Lower leg skin (tissue), 3 donors: ENCODE measurements around the gene TCAF2.
"Not testable (repeated sequence)": the region's sequence is repeated elsewhere in the genome, so short reads cannot be mapped to it uniquely, and the experiment has no call there.

ENCODE experiments used
- CTCF ChIP-seq, 3 donors: fragments of 450-650 bp; IDR thresholded peaks; one replicate each; pipeline ENCODE4 v1.5.1; 2016; ENCODE audit warnings: antibody characterized with exemption in 3 of 3, mild to moderate bottlenecking in 3 of 3, moderate library complexity in 2 of 3
- POLR2A ChIP-seq, 2 donors: fragments of 450-650 bp; IDR thresholded peaks; one replicate each; pipeline ENCODE4 v1.6.1; 2016 to 2017; ENCODE audit warnings: antibody characterized with exemption in 2 of 2, mild to moderate bottlenecking in 1 of 2, moderate library complexity in 1 of 2

GRCh38 chr7:143603549-143603948 lies 17.2 kb upstream of the TCAF2 start:
- TF ChIP-seq CTCF, POLR2A (IDR thresholded peaks at IDR 0.05): not testable (repeated sequence)
